Measurements from ENCODE around the gene ZDHHC1. TPM values are rescaled to one million over a fixed set of nuclear protein-coding genes. Genes with fewer than 3 reads are reported as not detected.
A peak's percentile ranks its signal among the peaks of the same experiment; 100 is the strongest.

The ZDHHC1 gene
- total and polyA plus RNA-seq, 2 of the 13 experiments (the other 11 are each of a cell fraction or from before 2014, with no cell fraction given) = 0.51 to 1.1 TPM

- TF ChIP-seq GPBP1L1 (CRISPR knock-in tag; IDR thresholded peaks at IDR 0.05) (no peak), ZNF724P (CRISPR knock-in tag; IDR thresholded peaks at IDR 0.05; ENCODE audit: borderline replicate concordance) (no peak), JARID2 (CRISPR knock-in tag; IDR thresholded peaks at IDR 0.05; ENCODE audit: insufficient replicate concordance) (no peak), BORCS8-MEF2B (CRISPR knock-in tag; IDR thresholded peaks at IDR 0.05) (no peak), ZNF383 (CRISPR knock-in tag; IDR thresholded peaks at IDR 0.05; ENCODE audit: borderline replicate concordance) (no peak), THYN1 (CRISPR knock-in tag; IDR thresholded peaks at IDR 0.05; ENCODE audit: borderline replicate concordance, low read depth) (no peak), ZNF615 (CRISPR knock-in tag; IDR thresholded peaks at IDR 0.05; ENCODE audit: borderline replicate concordance) (no peak), SP1 (IDR thresholded peaks at IDR 0.05) (no peak), SP1 (CRISPR knock-in tag; IDR thresholded peaks at IDR 0.05) (no peak), KDM4B (CRISPR knock-in tag; IDR thresholded peaks at IDR 0.05) (no peak), ZNF10 (CRISPR knock-in tag; IDR thresholded peaks at IDR 0.05; ENCODE audit: borderline replicate concordance, low read depth) (no peak), FOXP1 (IDR thresholded peaks at IDR 0.05) (no peak), FOXP1 (CRISPR knock-in tag; IDR thresholded peaks at IDR 0.05) (peak; percentile 71), PTBP1 (IDR thresholded peaks at IDR 0.05; ENCODE audit: low read depth, low read length, poor library complexity, severe bottlenecking) (no peak), ADNP (CRISPR knock-in tag; IDR thresholded peaks at IDR 0.05) (no peak), ZBTB46 (CRISPR knock-in tag; IDR thresholded peaks at IDR 0.05; ENCODE audit: borderline replicate concordance) (no peak), NKX3-1 (CRISPR knock-in tag; IDR thresholded peaks at IDR 0.05) (no peak), TAF15 (IDR thresholded peaks at IDR 0.05; ENCODE audit: low read depth, low read length, poor library complexity, severe bottlenecking) (no peak), ZNF33A (CRISPR knock-in tag; IDR thresholded peaks at IDR 0.05; ENCODE audit: borderline replicate concordance) (no peak), ZSCAN31 (CRISPR knock-in tag; IDR thresholded peaks at IDR 0.05; ENCODE audit: low read depth) (no peak), ETV5 (CRISPR knock-in tag; IDR thresholded peaks at IDR 0.05; ENCODE audit: borderline replicate concordance) (no peak; the same call in 1 of the 2 replicates), PHF5A (CRISPR knock-in tag; IDR thresholded peaks at IDR 0.05; ENCODE audit: low read depth, unreplicated experiment) (no peak), TOPORS (CRISPR knock-in tag; IDR thresholded peaks at IDR 0.05) (no peak), ZKSCAN8 (CRISPR knock-in tag; IDR thresholded peaks at IDR 0.05; ENCODE audit: borderline replicate concordance) (no peak), NFE2L2 (IDR thresholded peaks at IDR 0.05; ENCODE audit: low read length) (no peak), LRRFIP1 (CRISPR knock-in tag; conservative IDR thresholded peaks at IDR 0.05) (no peak), ZFP82 (CRISPR knock-in tag; IDR thresholded peaks at IDR 0.05; ENCODE audit: borderline replicate concordance) (no peak)
Observed at GRCh38 chr16:67429053-67429798, 12.9 kb upstream of the ZDHHC1 start (continued).

Data from HepG2 (cell line).